Activated CD4-positive, alpha-beta T cell treated with anti-CD3 and anti-CD28 coated beads, Interleukin-2, amount 10 ng/mL, durations not matched to agents 24 days and 14 days (primary cell): Measurements from ENCODE around the gene TRHDE. TPM values are rescaled to one million over a fixed set of nuclear protein-coding genes. Genes with fewer than 3 reads are reported as not detected.

Experiments
- DNase-seq: peaks from one replicate; pipeline ENCODE4 v3.0.0; 2022
- H3K27ac Mint-ChIP-seq: one replicate; pipeline ENCODE4 v1.8.0; 2022; ENCODE audit warnings: mild to moderate bottlenecking, mixed read lengths
- H3K27me3 Mint-ChIP-seq: one replicate; pipeline ENCODE4 v1.8.0; 2022; ENCODE audit warnings: mixed read lengths
- H3K36me3 Mint-ChIP-seq: one replicate; pipeline ENCODE4 v1.8.0; 2022; ENCODE audit warnings: low read depth, mild to moderate bottlenecking, mixed read lengths
- H3K4me1 Mint-ChIP-seq: one replicate; pipeline ENCODE4 v1.8.0; 2021; ENCODE audit warnings: mixed read lengths
- H3K4me3 Mint-ChIP-seq: one replicate; pipeline ENCODE4 v1.8.0; 2022; ENCODE audit warnings: mild to moderate bottlenecking, moderate library complexity, mixed read lengths
- H3K9me3 Mint-ChIP-seq: one replicate; pipeline ENCODE4 v1.8.0; 2021; ENCODE audit warnings: mixed read lengths
- intact Hi-C: fragments of 100-400 bp; cut with micrococcal nuclease; formaldehyde crosslinking; loops from one replicate; pipeline ENCODE4 v1.15.1; 2023
- total RNA-seq: library from RNA; stranded (reverse); gene quantifications from 2 replicates; pipeline ENCODE4 v1.2.3, GENCODE V29; 2022

The TRHDE gene
- total RNA-seq, 1 donor from 2014 or later = not detected

- intact Hi-C loops = no loop called here
- H3K27me3 Mint-ChIP-seq = no peaks in the 10 kb centered on the region
- no peaks in the 10 kb centered on the region for H3K36me3 Mint-ChIP-seq
- no peaks in the 10 kb centered on the region for H3K4me1 Mint-ChIP-seq
- no peak overlapping the region for H3K27ac Mint-ChIP-seq
- no peaks in the 10 kb centered on the region for H3K9me3 Mint-ChIP-seq
- no peak for DNase-seq
- H3K4me3 Mint-ChIP-seq = no peak overlapping the region
These were observed 35.1 kb downstream of the TRHDE start for GRCh38 chr12:72307229-72307628.

- H3K36me3 Mint-ChIP-seq = no peaks in the 10 kb centered on the region
- no peak for DNase-seq
- intact Hi-C loops = no loop called here
These were observed 39.8 kb downstream of the TRHDE start for GRCh38 chr12:72311946-72312345.

GRCh38 chr12:72313806-72314205 lies 41.6 kb downstream of the TRHDE start:
- H3K36me3 Mint-ChIP-seq = no peaks in the 10 kb centered on the region
- H3K9me3 Mint-ChIP-seq = no peaks in the 10 kb centered on the region
- no peaks in the 10 kb centered on the region for H3K27me3 Mint-ChIP-seq
- DNase-seq = no peak
- H3K4me1 Mint-ChIP-seq = no peaks in the 10 kb centered on the region
- H3K4me3 Mint-ChIP-seq = no peak overlapping the region
- intact Hi-C loops = no loop called here
- no peak overlapping the region for H3K27ac Mint-ChIP-seq

More at GRCh38 chr12:72311946-72312345, 39.8 kb downstream of the TRHDE start:
- Mint-ChIP-seq H3K4me1 (no peaks in the 10 kb centered on the region), H3K27ac (no peak overlapping the region), H3K27me3 (no peaks in the 10 kb centered on the region), H3K9me3 (no peaks in the 10 kb centered on the region), H3K4me3 (no peak overlapping the region)

GRCh38 chr12:72315858-72316257 lies 43.7 kb downstream of the TRHDE start:
- H3K36me3 Mint-ChIP-seq = no peaks in the 10 kb centered on the region
- intact Hi-C loops = no loop called here
- H3K9me3 Mint-ChIP-seq = no peaks in the 10 kb centered on the region
- no peaks in the 10 kb centered on the region for H3K27me3 Mint-ChIP-seq
- H3K4me1 Mint-ChIP-seq = no peaks in the 10 kb centered on the region
- DNase-seq = no peak
- no peak overlapping the region for H3K27ac Mint-ChIP-seq
- H3K4me3 Mint-ChIP-seq = no peak overlapping the region

- no peaks in the 10 kb centered on the region for H3K27me3 Mint-ChIP-seq
- H3K27ac Mint-ChIP-seq = no peak overlapping the region
These were observed 46.2 kb downstream of the TRHDE start for GRCh38 chr12:72318341-72318740.

GRCh38 chr12:72323881-72324280 lies 51.7 kb downstream of the TRHDE start:
- no peaks in the 10 kb centered on the region for H3K4me1 Mint-ChIP-seq
- intact Hi-C loops = no loop called here
- H3K9me3 Mint-ChIP-seq = no peaks in the 10 kb centered on the region
- H3K27ac Mint-ChIP-seq = no peak overlapping the region
- no peak for DNase-seq
- no peaks in the 10 kb centered on the region for H3K36me3 Mint-ChIP-seq
- H3K27me3 Mint-ChIP-seq = no peaks in the 10 kb centered on the region
- H3K4me3 Mint-ChIP-seq = no peak overlapping the region

More at GRCh38 chr12:72318341-72318740, 46.2 kb downstream of the TRHDE start:
- DNase-seq = no peak
- intact Hi-C loops = no loop called here
- Mint-ChIP-seq H3K4me1 (no peaks in the 10 kb centered on the region), H3K4me3 (no peak overlapping the region), H3K36me3 (no peaks in the 10 kb centered on the region), H3K9me3 (no peaks in the 10 kb centered on the region)

- Mint-ChIP-seq H3K4me1 (no peaks in the 10 kb centered on the region), H3K4me3 (no peak overlapping the region), H3K27ac (no peak overlapping the region), H3K9me3 (no peaks in the 10 kb centered on the region), H3K27me3 (no peaks in the 10 kb centered on the region), H3K36me3 (no peaks in the 10 kb centered on the region)
- DNase-seq = no peak
- intact Hi-C loops = no loop called here
These were observed 58.1 kb downstream of the TRHDE start for GRCh38 chr12:72330301-72330700.

- Mint-ChIP-seq H3K4me1 (no peaks in the 10 kb centered on the region), H3K27me3 (no peaks in the 10 kb centered on the region), H3K9me3 (no peaks in the 10 kb centered on the region), H3K4me3 (no peak overlapping the region), H3K36me3 (no peaks in the 10 kb centered on the region), H3K27ac (no peak overlapping the region)
- intact Hi-C loops = no loop called here
- DNase-seq = no peak
These were observed 58.6 kb downstream of the TRHDE start for GRCh38 chr12:72330784-72331183.

GRCh38 chr12:72337382-72337781 lies 65.2 kb downstream of the TRHDE start:
- H3K27ac Mint-ChIP-seq = no peak overlapping the region
- no peaks in the 10 kb centered on the region for H3K36me3 Mint-ChIP-seq
- H3K4me3 Mint-ChIP-seq = no peak overlapping the region
- H3K9me3 Mint-ChIP-seq = no peaks in the 10 kb centered on the region
- intact Hi-C loops = no loop called here
- no peaks in the 10 kb centered on the region for H3K27me3 Mint-ChIP-seq
- DNase-seq = no peak
- no peaks in the 10 kb centered on the region for H3K4me1 Mint-ChIP-seq

- Mint-ChIP-seq H3K9me3 (no peaks in the 10 kb centered on the region), H3K27ac (no peak overlapping the region), H3K36me3 (no peaks in the 10 kb centered on the region), H3K4me3 (no peak overlapping the region), H3K4me1 (no peaks in the 10 kb centered on the region), H3K27me3 (no peaks in the 10 kb centered on the region)
- DNase-seq = no peak
- intact Hi-C loops = no loop called here
These were observed 65.8 kb downstream of the TRHDE start for GRCh38 chr12:72337946-72338345.

GRCh38 chr12:72338437-72338836 lies 66.3 kb downstream of the TRHDE start:
- DNase-seq = no peak
- no peaks in the 10 kb centered on the region for H3K9me3 Mint-ChIP-seq
- intact Hi-C loops = no loop called here
- H3K27me3 Mint-ChIP-seq = no peaks in the 10 kb centered on the region
- no peaks in the 10 kb centered on the region for H3K4me1 Mint-ChIP-seq
- H3K4me3 Mint-ChIP-seq = no peak overlapping the region
- H3K36me3 Mint-ChIP-seq = no peaks in the 10 kb centered on the region
- no peak overlapping the region for H3K27ac Mint-ChIP-seq

GRCh38 chr12:72346363-72346944 lies 74.3 kb downstream of the TRHDE start:
- Mint-ChIP-seq H3K9me3 (no peaks in the 10 kb centered on the region), H3K27ac (no peak overlapping the region), H3K4me1 (no peaks in the 10 kb centered on the region), H3K4me3 (no peak overlapping the region), H3K36me3 (no peaks in the 10 kb centered on the region), H3K27me3 (no peaks in the 10 kb centered on the region)
- intact Hi-C loops = no loop called here
- peak; percentile 81 for DNase-seq

- DNase-seq = no peak
- Mint-ChIP-seq H3K27ac (no peak overlapping the region), H3K4me1 (no peaks in the 10 kb centered on the region), H3K27me3 (no peaks in the 10 kb centered on the region), H3K9me3 (no peaks in the 10 kb centered on the region), H3K36me3 (no peaks in the 10 kb centered on the region), H3K4me3 (no peak overlapping the region)
- intact Hi-C loops = no loop called here
These were observed 77.3 kb downstream of the TRHDE start for GRCh38 chr12:72349491-72349890.

GRCh38 chr12:72359416-72359815 lies 87.2 kb downstream of the TRHDE start:
- Mint-ChIP-seq H3K27me3 (no peaks in the 10 kb centered on the region), H3K4me1 (no peaks in the 10 kb centered on the region), H3K36me3 (no peaks in the 10 kb centered on the region), H3K9me3 (no peaks in the 10 kb centered on the region), H3K27ac (no peak overlapping the region), H3K4me3 (no peak overlapping the region)
- no peak for DNase-seq
- intact Hi-C loops = no loop called here

- H3K4me3 Mint-ChIP-seq = no peak overlapping the region
- H3K36me3 Mint-ChIP-seq = no peaks in the 10 kb centered on the region
- no peak for DNase-seq
- no peaks in the 10 kb centered on the region for H3K4me1 Mint-ChIP-seq
- no peak overlapping the region for H3K27ac Mint-ChIP-seq
- intact Hi-C loops = no loop called here
- no peaks in the 10 kb centered on the region for H3K9me3 Mint-ChIP-seq
- no peaks in the 10 kb centered on the region for H3K27me3 Mint-ChIP-seq
These were observed 93.0 kb downstream of the TRHDE start for GRCh38 chr12:72365151-72365550.
